ENCODE results near the gene SIK2.

DNA sequence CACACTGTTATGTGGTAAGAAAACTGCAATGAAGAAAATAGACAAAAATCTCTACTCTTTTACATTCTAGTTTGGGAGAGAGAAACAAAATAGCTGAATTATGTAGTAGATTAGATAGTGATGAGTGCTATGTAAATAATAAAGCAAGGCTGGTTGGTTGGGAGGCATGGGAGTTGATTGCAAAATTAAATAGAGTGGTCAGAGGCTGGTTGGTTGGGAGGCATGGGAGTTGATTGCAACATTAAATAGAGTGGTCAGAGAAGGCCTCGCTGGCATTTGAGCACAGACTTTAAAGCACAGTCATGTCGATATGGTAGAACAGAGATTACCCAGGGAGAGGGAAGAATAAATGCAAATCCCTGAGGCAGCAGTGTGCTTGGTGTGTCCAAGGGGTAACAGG, 22.4 kb downstream of the SIK2 start:
- TF ChIP-seq POLR2AphosphoS5 (IDR thresholded peaks at IDR 0.05) (no peak), POLR2A (IDR thresholded peaks at IDR 0.05) (no peak)
- TF ChIP-seq, protein P1, sequence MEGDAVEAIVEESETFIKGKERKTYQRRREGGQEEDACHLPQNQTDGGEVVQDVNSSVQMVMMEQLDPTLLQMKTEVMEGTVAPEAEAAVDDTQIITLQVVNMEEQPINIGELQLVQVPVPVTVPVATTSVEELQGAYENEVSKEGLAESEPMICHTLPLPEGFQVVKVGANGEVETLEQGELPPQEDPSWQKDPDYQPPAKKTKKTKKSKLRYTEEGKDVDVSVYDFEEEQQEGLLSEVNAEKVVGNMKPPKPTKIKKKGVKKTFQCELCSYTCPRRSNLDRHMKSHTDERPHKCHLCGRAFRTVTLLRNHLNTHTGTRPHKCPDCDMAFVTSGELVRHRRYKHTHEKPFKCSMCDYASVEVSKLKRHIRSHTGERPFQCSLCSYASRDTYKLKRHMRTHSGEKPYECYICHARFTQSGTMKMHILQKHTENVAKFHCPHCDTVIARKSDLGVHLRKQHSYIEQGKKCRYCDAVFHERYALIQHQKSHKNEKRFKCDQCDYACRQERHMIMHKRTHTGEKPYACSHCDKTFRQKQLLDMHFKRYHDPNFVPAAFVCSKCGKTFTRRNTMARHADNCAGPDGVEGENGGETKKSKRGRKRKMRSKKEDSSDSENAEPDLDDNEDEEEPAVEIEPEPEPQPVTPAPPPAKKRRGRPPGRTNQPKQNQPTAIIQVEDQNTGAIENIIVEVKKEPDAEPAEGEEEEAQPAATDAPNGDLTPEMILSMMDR (IDR thresholded peaks at IDR 0.05), result no peak
